DMS 273 (cell line): ENCODE data around the gene RGL1.

Experiments
- DNase-seq: peaks from one replicate; lab custom pipeline; 2025; ENCODE audit not compliant: unreplicated experiment; lab: John Stamatoyannopoulos, UW

RGL1 gene

GRCh38 chr1:183885142-183885735 lies 80.3 kb downstream of the RGL1 start:
- no peak for DNase-seq

- no peak for DNase-seq
Observed at GRCh38 chr1:183886083-183886828, 81.3 kb downstream of the RGL1 start.

DNA sequence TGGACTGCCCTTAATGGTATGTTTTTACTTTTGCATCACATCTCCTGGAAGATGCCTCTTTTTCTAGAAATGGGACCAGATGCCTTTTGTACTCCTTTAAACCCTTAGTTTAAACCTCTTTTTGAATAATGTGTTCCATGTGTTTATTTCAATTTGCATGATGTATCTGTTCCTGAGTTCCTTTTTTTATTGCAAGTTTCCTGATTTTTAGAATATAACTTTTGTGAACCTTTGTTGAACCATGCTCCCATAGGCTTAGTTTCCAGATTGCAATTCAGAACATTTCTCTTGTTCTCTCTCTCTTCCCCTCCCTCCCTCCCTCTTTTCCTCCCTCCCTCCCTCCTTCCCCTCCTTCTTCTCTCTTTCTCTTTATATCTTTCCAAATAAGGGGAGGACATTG lies 81.9 kb downstream of the RGL1 start:
- no peak for DNase-seq

- no peak for DNase-seq
Observed at GRCh38 chr1:183887826-183888819, 83.2 kb downstream of the RGL1 start.

DNA sequence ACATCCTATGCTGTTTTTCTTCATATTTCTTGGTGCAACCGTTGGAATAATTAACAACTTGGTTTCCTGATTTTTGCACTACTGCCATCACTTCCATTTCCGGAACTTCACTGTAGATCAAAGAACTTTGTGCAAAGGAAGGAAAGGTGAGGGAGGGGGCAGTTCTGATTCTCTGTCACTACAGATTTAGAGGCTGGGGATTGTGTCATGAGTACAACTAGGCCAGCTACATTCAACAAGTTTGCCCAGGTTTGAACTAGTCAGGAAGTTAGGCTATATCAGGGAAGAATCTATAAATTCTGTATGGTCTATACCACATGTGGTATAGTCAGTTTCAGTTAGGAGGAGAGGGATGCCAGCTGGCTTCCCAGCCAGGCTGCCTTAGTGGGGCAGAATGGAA lies 84.2 kb downstream of the RGL1 start:
- DNase-seq, result no peak

DNA sequence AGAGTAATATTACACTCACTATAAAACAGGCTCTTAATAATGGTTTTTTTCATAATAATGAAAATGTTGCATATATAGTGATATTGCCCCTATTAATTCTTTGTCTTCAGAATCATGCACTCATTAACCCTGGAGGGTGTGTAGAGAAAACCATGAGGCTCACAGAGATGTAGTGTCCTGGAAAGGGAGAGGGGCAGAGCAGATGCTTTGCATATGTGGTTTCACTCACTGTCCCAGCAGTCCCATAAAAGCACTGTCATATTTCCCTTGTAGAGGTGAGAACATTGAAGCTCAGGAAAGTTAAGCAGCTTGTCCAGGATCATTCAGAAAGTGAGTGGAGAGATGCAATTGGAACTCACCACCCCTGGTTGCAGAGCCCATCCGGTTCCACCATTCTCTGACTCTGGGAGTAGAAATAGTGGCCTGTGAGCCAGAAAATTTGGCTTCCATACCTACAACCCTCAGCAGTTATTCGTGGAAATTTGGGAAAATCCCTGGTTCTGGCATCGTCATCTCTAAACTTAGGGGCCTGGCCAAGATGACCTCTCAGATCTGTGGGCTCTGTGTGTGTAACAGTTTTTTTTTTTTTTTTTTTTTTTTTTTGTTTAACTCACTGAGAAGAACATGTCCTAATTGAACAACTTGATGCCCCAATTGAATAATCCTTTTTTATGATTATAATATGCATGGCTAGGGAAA lies 86.4 kb downstream of the RGL1 start:
- DNase-seq, result no peak

DNA sequence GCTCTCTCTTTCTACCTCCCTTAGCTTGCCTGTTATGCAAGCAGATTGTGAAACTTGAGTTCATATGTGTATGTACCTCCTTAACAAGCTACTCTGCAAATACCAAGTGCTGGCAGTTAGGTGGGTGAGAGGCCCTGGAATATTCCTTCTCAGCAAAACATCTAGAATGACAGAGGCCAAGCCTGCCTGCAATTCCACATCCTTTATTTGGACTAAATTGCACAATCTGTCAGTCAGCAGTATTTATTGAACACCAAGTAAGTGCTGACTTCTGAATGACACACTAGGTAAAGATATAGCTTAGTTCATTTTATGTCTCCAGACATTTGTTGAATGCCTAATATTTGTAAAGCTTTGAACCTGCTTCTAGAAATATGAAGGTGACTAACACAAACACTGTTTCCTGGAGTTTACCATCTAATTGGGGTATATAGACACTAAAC lies 87.5 kb downstream of the RGL1 start:
- no peak for DNase-seq

DNA sequence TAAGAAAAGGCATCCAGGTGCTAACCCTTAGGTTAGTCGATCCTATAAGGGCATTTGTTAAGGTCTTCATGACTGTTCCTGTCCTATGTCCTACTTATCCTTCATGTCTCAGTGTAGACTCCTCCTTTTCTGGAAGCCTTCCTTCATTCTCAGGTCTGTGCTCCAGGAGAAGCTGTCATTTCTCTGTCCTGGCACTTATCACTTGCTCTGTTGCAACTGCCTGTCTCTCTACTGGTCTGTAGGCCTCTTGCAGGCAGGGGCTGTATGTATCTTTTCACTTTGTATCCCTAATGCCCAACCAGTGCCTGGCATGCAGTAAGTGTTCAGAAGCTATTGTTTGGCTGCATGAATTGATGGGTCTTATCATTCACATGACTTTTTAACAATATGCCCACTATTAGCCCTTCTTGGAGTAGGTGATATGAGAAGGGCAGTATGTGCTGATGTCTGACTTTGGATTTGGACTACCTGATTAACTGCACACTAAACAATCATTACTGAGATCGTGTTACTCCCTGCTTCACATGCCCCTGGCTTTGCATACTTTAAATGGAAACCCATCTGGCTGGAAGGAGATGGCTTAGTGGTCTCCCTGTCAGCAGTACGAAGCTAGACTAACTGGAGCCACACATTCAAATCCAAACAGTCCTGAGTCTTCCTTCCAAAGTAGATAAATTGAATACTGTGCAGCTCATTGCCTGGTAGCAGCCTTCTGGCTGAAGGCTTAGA lies 88.8 kb downstream of the RGL1 start:
- peak; percentile 58 for DNase-seq

GRCh38 chr1:183894290-183894565 lies 89.3 kb downstream of the RGL1 start:
- no peak for DNase-seq

DNA sequence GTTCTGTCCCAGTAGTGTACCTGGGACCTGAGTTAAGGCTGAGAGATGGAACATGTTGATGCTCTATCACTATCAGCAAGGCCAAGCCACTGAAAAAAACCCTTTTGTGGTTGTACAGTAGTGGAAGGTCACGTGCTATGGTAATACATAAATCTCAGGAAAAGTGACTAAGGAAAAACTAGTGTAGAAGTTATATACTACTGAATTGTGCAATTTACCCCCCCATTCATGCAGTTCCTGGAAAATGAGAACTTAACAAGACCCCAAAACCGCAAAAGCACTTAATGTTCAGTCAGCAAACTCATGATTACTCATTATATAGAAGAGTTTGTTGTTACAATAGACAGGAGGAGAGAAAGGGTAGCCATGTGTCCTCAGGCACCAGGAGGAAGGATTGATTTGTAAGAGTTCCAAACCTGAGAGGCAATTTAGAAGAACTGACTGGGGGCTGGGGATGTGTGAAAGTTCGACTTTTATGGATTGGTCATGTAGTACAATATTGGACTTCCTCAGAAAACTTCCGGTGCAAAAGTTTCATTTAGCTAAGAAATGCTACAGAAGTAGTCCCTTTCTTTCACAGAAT lies 91.6 kb downstream of the RGL1 start:
- no peak for DNase-seq

GRCh38 chr1:183898001-183898396 lies 93.1 kb downstream of the RGL1 start:
- DNase-seq, result no peak

DNA sequence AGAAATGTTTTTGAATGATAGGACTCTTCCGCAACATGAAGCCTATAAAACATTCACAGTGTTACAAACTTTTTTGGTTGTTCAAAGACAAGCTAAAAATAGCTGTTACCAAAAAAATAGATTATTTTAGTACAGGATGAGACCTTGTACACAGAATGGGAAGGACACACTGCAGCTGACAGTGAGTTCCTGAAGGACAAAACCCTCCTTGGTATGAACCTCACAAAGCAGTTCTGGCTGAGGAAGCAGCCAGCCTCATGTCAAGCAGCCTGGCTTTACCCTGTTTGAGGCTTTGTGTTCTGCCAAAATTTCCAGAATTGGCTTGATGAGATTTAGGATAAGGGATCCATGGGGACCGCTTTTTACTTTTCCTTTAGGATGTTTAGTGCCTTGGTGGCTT lies 93.7 kb downstream of the RGL1 start:
- no peak for DNase-seq

DNA sequence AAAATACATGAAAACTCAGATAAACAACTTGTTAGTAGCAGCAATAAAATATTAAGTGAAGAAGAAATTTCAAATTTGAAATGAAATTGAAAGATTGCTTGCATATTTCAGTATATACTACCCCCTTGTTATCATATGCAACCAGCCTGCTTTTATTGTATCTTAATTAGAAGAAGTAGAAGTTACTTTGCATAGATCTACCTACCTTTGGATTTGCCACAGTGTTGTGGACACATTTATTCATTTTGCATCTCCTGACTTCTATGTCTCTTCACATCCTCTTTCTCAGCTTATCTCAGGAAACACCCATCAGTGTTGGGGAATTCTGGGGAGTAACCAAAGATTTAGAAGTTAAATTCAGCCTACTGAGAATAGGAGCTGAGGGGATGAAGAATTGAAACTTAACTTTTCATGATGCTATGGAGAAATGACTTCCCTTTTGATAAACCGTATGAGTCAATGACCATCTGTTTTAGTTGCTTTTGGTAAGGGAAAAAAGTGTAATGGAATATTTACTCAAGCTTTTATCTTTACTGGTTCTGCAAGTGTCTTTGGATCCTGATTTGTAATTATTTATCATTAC lies 96.9 kb downstream of the RGL1 start:
- DNase-seq, result peak; percentile 8

DNA sequence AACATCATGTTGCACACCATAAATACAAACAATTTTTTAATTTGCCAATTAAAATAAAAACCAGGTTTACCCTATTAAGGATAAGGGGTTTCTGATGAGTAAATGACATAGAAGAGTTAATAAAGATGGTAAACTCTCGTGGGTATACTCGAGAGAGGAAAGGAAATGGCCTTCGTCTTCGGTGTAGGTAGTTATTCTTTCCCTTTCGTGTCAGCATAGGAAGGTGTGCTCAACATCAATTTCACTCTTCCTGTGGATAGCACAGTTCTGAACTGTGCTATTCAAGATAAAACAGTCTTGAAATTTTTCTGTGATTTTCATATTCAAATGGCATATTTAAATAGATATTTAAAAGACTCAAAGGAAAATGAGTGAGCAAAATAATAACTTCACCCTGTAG lies 98.2 kb downstream of the RGL1 start:
- no peak for DNase-seq

DNA sequence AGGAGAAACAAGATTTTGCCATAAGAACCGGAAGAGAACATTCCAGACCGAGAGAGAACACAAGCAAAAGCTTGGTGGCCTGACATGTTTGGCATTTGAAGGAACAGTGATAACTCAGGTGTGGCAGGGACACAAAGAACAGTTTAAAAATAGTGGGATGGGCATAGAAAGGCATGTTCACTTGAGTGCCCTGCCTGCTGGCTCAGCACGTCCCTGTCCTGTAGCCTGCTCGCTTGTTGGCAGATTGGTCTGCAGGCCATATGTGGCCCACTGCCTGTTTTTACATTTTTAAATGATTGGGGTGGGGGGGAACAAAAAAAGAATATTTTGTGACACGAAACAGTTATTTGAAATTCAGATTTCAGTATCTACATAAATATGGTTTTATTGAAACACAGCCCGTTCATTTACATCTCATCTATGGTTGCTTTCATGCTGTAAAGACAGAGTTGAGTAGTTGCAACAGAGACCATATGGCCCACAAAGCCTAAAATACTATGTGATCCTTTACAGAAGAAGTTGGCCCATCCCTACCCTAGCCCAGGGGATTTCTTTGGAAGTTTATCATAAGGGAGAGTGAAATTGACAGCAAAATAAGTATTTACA lies 100.7 kb downstream of the RGL1 start:
- no peak for DNase-seq

DNA sequence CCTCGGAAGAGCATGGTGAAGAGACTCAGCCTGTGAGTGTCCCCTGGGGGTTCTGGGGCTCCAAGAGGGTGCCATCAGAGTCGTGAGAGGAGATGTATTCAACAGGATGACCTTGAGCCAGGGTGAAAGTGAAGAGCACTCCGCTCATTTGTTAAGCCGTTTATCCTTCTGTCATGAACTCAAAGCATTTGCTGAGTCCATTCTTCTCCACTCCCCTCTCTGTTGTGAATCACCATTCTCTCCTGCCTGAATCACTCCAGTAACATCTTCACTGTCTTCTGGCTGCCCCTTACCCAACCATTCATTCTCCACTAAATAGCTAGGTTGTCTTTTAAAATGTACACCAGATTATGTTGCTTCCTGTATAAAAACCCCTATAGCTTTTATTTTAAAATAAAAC lies 102.2 kb downstream of the RGL1 start:
- DNase-seq, result no peak

DNA sequence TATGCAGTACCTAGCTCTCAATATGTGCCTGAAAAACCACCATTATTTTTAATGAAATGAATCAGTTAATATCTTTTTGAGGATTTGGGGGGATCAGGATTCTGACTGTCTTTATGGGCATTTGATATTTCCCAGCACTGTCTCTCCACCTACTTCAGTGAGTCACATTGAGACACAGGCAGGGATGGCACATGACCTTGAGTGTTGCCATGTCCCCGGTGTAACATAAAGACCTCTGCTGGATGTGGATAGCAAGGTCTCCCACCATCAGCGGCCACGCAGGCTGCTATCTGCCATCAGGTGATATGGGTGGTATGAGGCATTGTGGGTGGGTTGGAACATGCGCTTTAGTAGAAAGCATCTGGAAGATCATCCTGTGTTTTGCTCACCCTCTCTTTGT lies 103.2 kb downstream of the RGL1 start:
- no peak for DNase-seq

DNA sequence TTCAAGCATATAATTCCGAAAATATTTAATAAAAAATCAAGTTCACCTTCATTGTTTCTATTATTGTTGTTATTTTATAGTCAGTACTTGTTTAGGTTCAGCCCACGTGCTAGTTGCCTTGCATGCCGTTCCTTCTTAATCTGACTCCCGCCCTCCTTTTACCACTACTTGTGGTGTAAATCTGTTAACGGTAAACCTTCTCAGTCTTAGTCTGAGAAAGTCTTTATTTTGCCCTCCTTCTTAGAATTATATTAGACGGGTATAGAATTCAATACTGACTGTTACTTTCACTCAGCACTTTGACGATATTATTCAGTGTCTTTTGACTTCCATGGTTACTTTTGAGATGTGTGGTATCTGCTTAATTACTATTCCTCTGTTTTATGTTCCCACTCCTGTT lies 104.8 kb downstream of the RGL1 start:
- no peak for DNase-seq

- DNase-seq, result no peak
Observed at GRCh38 chr1:183910845-183911244, 105.9 kb downstream of the RGL1 start.

GRCh38 chr1:183911285-183911684 lies 106.4 kb downstream of the RGL1 start:
- no peak for DNase-seq
